Retinal pigment epithelial cell (primary cell): ENCODE data around the gene MED15.
"Not testable (repeated sequence)": the region's sequence is repeated elsewhere in the genome, so short reads cannot be mapped to it uniquely, and the experiment has no call there.

ENCODE experiments used
- DNase-seq: peaks from one replicate; pipeline ENCODE4 v3.0.0-alpha.2; 2010; ENCODE audit warnings: low read depth
- H3K4me3 ChIP-seq: 2 replicates; pipeline ENCODE4 v1.5.1; 2011; ENCODE audit warnings: mild to moderate bottlenecking, low read length, control low read depth, moderate library complexity
- CTCF ChIP-seq: conservative IDR thresholded peaks from 2 replicates; pipeline ENCODE4 v1.5.1; 2011; ENCODE audit warnings: low read depth, low read length, control low read depth, inconsistent platforms

Gene MED15

DNA sequence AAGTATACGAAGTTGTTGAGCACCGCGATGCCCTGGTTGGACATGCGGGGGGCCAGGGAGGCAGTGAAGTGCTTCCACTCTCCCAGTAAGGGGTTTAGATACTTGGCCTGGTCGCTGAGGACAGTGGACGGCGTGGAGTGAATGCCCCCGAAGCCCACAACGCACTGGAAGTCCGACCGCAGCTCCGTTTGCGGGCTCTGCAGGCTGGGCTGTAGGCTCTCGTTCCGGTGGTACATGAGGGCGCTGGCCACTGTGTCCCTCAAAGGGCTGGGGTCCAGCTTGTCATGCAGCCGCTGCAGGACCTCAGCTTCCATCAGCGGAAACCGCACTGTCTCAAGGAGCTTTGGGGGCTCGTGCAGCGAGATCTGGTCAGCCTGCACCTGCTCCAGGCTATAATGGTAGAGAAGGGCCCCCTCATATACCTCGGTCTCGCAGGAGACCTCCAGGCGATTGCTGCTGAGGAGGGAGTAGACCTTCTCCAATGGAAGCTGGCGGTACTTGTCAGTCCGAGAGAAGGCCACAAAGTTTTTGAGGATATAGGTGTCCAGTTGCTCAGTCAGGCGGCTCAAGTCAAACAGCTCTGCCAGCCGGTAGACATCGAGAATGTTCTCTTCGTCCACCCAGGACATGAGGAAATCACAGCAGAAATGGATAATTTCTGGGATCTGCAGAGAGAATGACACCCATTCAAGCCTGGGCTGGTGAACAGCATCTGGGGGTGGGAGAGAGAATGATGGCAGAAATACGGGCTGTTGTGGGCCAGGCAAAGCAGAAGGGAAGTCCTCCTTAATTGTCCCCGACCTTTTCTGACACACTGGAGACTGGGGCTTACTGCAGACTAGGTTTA is 42.3 kb upstream of the MED15 start:
- no peak overlapping the region for H3K4me3 ChIP-seq
- no peak for TF ChIP-seq CTCF
- DNase-seq: no peak

GRCh38 chr22:20465759-20466077 is 41.7 kb upstream of the MED15 start:
- DNase-seq: no peak
- no peak for TF ChIP-seq CTCF
- H3K4me3 ChIP-seq: no peak overlapping the region

- no peak for TF ChIP-seq CTCF
- DNase-seq: no peak
- no peak overlapping the region for H3K4me3 ChIP-seq
Observed at GRCh38 chr22:20466659-20467379, 40.6 kb upstream of the MED15 start.

GRCh38 chr22:20469110-20469868 is 38.1 kb upstream of the MED15 start:
- no peak for DNase-seq
- no peak overlapping the region for H3K4me3 ChIP-seq
- no peak for TF ChIP-seq CTCF

- DNase-seq, H3K4me3 ChIP-seq: not testable (repeated sequence)
Observed at GRCh38 chr22:20470525-20470924, 36.9 kb upstream of the MED15 start.

DNA sequence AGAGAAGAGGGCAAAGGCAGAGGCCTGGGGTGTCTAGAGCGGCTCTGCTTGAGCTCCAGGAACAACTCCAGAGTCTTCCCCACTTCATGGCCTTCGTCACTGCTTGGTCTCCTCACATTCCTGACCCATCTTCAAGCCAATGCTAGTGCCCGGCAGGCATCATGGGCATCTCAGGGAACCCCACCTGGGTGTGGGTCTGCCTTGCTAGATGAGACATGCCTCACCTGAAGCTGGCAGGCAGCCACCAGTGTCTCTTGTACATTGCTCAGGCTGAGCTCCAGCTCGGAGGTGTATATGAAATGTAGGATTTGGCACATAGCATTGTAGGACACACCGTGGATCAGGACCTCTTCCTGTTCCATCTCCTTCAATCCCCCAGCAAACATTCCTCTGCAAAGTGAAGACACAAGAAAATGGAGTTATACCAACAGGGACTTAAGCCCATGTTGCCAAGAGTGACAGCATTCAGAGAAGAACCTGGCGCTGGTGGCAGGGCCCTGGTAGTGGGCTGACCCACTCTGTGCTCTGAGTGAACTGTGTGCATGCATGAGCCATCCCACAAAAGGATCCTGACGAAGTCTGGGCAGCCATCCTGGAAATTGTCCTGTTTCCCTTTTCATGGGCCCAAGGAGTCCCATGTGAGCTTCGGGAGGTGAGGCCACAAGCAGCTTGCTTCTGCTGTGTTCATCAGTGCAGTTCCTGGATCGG is 36.1 kb upstream of the MED15 start:
- no peak for TF ChIP-seq CTCF
- DNase-seq: no peak
- no peak overlapping the region for H3K4me3 ChIP-seq
